PC-3 (cell line): ENCODE measurements around the gene PTGES2. TPM values are rescaled to one million over a fixed set of nuclear protein-coding genes. Genes with fewer than 3 reads are reported as not detected.
"Not testable (repeated sequence)": the region's sequence is repeated elsewhere in the genome, so short reads cannot be mapped to it uniquely, and the experiment has no call there.

Source experiments
- ATAC-seq: fragments of 200-7000 bp; cut with Tn5 transposase; 2 replicates; pipeline ENCODE4 v1.9.1; 2020; ENCODE audit warnings: mild to moderate bottlenecking, moderate library complexity
- BruUV-seq: library from RNA; stranded (reverse); fragments of 400-500 nt; replicated peaks from 2 replicates; lab custom pipeline; 2021; lab: Mats Ljungman, UMichigan
- CTCF ChIA-PET: fragments of 300-600 bp; sonication (Branson Sonifier 250); formaldehyde crosslinking; loops from one replicate; lab custom pipeline; 2022; ENCODE audit warnings: antibody characterized with exemption; lab: Charles Lee
- POLR2A ChIA-PET: fragments of 300-600 bp; sonication (Branson Sonifier 250); formaldehyde crosslinking; loops from one replicate; lab custom pipeline; 2022; ENCODE audit warnings: antibody characterized with exemption; ENCODE audit not compliant: unreplicated experiment; lab: Charles Lee
- DNase-seq: peaks from one replicate; pipeline ENCODE4 v3.0.0-alpha.2; 2015
- H2AFZ ChIP-seq: fragments of 300-600 bp; sonication (generic); 2 replicates; pipeline ENCODE4 v1.6.0; 2016; ENCODE audit warnings: antibody characterized with exemption, low read length
- H3F3A ChIP-seq: fragments of 300-600 bp; sonication (generic); one replicate; pipeline ENCODE4 v1.6.0; 2017; ENCODE audit warnings: antibody characterized with exemption, low read length, control low read depth, mild to moderate bottlenecking; ENCODE audit not compliant: unreplicated experiment
- H3K27ac ChIP-seq: fragments of 300-600 bp; sonication (generic); 2 replicates; pipeline ENCODE4 v1.5.1; 2016; ENCODE audit warnings: mild to moderate bottlenecking, low read length
- H3K27me3 ChIP-seq: fragments of 300-600 bp; sonication (generic); 2 replicates; pipeline ENCODE4 v1.6.1; 2016; ENCODE audit warnings: low read length, mixed read lengths
- H3K36me3 ChIP-seq: fragments of 300-600 bp; sonication (generic); 2 replicates; pipeline ENCODE4 v1.6.1; 2016; ENCODE audit warnings: low read depth, mixed run types, low read length, mixed read lengths
- H3K4me1 ChIP-seq: fragments of 300-600 bp; sonication (generic); 2 replicates; pipeline ENCODE4 v1.5.1; 2016; ENCODE audit warnings: low read length; ENCODE audit not compliant: insufficient read depth
- H3K4me2 ChIP-seq: fragments of 300-600 bp; sonication (generic); 2 replicates; pipeline ENCODE4 v1.6.0; 2016; ENCODE audit warnings: low read length
- H3K4me3 ChIP-seq: fragments of 300-600 bp; sonication (generic); 2 replicates; pipeline ENCODE4 v1.5.1; 2016; ENCODE audit warnings: mild to moderate bottlenecking, low read length, mixed read lengths
- H3K79me2 ChIP-seq: fragments of 300-600 bp; sonication (generic); 2 replicates; pipeline ENCODE4 v1.6.1; 2017; ENCODE audit warnings: low read length, mixed read lengths
- H3K9ac ChIP-seq: fragments of 300-600 bp; sonication (generic); 2 replicates; pipeline ENCODE4 v1.6.0; 2016; ENCODE audit warnings: mild to moderate bottlenecking, low read length
- H3K9me2 ChIP-seq: fragments of 300-600 bp; sonication (generic); replicated peaks from 2 replicates; pipeline ENCODE4 v1.6.1; 2016; ENCODE audit warnings: mixed run types, low read length, mixed read lengths
- H3K9me3 ChIP-seq: fragments of 300-600 bp; sonication (generic); 2 replicates; pipeline ENCODE4 v1.6.1; 2016; ENCODE audit warnings: low read length, mixed read lengths
- H4K20me1 ChIP-seq: fragments of 300-600 bp; sonication (generic); 2 replicates; pipeline ENCODE4 v1.6.1; 2016; ENCODE audit warnings: low read length, mixed read lengths
- EZH2 ChIP-seq: fragments of 300-600 bp; sonication (generic); IDR thresholded peaks from one replicate; pipeline ENCODE4 v1.6.1; 2017; ENCODE audit warnings: antibody characterized with exemption, mild to moderate bottlenecking, low read length; ENCODE audit not compliant: unreplicated experiment
- EZH2phosphoT487 ChIP-seq: fragments of 300-600 bp; sonication (generic); IDR thresholded peaks from 2 replicates; pipeline ENCODE4 v1.6.1; 2018; ENCODE audit warnings: mild to moderate bottlenecking, antibody characterized with exemption, low read length, borderline replicate concordance
- intact Hi-C: fragments of 100-400 bp; cut with micrococcal nuclease; formaldehyde crosslinking; loops from 2 replicates; pipeline ENCODE4 v1.9.0; 2023
- total RNA-seq: library from RNA; depleted of rRNA; stranded (reverse); fragments of >200 nt; gene quantifications from 2 replicates; pipeline ENCODE4 v1.2.3, GENCODE V29; 2014
- TF ChIP-seq, protein P1 (sequence below): fragments of 300-600 bp; sonication (generic); conservative IDR thresholded peaks from 2 replicates; pipeline ENCODE4 v1.5.1; 2017; ENCODE audit warnings: antibody characterized with exemption, low read depth, mild to moderate bottlenecking, low read length

Gene PTGES2
- total RNA-seq, 1 experiment from 2014 or later, result 258 TPM

DNA sequence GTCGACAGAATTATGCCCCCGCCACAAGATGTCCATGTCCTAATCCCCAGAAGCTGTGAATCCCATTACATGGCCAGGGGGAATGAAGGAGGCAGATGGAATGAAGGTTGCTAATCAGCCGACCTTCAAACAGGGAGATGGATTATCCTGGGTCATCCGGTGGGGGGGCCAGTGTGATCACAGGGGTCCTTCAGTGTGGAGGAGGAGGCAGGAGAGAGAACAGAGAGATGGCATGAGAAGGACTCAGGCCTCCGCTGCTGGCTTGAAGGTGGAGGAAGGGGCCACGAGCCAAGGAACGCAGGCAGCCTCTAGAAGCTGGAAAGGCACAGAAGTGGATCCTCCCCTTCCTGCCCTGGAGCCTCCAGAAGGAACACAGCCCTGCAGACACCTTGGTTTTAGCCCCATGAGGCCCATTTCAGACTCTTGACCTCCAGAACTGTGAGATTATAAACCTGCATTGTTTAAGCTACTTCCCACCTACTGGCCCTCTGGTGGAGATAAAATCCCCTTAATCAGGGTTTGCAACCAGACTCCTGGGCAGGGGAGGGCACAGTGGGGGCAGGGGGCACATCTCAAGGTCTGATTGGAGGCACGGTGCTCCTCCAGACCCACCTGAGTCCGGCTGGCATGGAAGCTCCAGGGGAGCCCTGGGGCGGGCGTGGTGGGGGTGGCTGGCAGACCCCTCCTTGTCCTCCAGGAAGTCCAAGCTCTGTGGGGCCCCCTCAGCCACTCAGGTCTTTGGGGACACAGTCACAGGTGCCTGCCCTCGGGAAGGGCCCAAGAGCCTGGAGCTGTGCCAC lies 13.8 kb downstream of the PTGES2 start:
- no peaks in the 10 kb centered on the region for H3K9me2 ChIP-seq
- no peak overlapping the region for H3K9ac ChIP-seq
- H3K9me3 ChIP-seq, result no peaks in the 10 kb centered on the region
- no peaks in the 10 kb centered on the region for H3F3A ChIP-seq
- TF ChIP-seq EZH2phosphoT487, result no peak
- TF ChIP-seq EZH2, result no peak
- TF ChIP-seq, protein P1, sequence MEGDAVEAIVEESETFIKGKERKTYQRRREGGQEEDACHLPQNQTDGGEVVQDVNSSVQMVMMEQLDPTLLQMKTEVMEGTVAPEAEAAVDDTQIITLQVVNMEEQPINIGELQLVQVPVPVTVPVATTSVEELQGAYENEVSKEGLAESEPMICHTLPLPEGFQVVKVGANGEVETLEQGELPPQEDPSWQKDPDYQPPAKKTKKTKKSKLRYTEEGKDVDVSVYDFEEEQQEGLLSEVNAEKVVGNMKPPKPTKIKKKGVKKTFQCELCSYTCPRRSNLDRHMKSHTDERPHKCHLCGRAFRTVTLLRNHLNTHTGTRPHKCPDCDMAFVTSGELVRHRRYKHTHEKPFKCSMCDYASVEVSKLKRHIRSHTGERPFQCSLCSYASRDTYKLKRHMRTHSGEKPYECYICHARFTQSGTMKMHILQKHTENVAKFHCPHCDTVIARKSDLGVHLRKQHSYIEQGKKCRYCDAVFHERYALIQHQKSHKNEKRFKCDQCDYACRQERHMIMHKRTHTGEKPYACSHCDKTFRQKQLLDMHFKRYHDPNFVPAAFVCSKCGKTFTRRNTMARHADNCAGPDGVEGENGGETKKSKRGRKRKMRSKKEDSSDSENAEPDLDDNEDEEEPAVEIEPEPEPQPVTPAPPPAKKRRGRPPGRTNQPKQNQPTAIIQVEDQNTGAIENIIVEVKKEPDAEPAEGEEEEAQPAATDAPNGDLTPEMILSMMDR, result no peak
- peaks cover 3% of the 10 kb centered on the region; the same call in 1 of the 2 replicates for H3K36me3 ChIP-seq
- peaks cover 6% of the 10 kb centered on the region for H3K4me1 ChIP-seq
- ChIA-PET POLR2A (interaction anchor here (0.6 kb wide), 1 partner anchor 22 kb away, joined by 7 read pairs; no protein-coding TSS in a partner anchor), CTCF (no interaction called here)
- no peaks in the 10 kb centered on the region for H4K20me1 ChIP-seq
- H3K27ac ChIP-seq, result no peak overlapping the region
- BruUV-seq, result no TSS peak
- no peak overlapping the region for H3K4me2 ChIP-seq
- H3K79me2 ChIP-seq, result no peaks in the 10 kb centered on the region
- H2AFZ ChIP-seq, result no peak overlapping the region
- DNase-seq (no peak), ATAC-seq (no peak)
- no peaks in the 10 kb centered on the region for H3K27me3 ChIP-seq
- intact Hi-C loops, result no loop called here
- H3K4me3 ChIP-seq, result no peak overlapping the region

DNA sequence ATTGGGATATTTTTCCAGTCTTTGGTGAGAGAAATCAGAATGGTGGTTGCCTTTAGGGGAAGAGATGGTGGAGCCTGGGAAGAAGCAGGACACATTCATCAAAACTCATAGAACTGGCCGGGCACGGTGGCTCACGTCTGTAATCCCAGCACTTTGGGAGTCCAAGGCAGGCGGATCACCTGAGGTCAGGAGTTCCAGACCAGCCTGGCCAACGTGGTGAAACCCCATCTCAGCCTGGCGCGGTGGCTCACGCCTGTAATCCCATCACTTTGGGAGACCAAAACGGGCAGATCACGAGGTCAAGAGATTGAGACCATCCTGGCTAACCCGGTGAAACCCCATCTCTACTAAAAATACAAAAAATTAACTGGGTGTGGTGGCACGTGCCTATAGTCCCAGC lies 15.8 kb downstream of the PTGES2 start:
- H3K9me3 ChIP-seq, H3K9ac ChIP-seq, H3K4me2 ChIP-seq, H3K27ac ChIP-seq, POLR2A ChIA-PET, H2AFZ ChIP-seq, H3K79me2 ChIP-seq, BruUV-seq, H4K20me1 ChIP-seq, H3K36me3 ChIP-seq, H3K9me2 ChIP-seq, H3K27me3 ChIP-seq, H3F3A ChIP-seq, ATAC-seq, intact Hi-C loops, CTCF ChIA-PET, H3K4me1 ChIP-seq, H3K4me3 ChIP-seq, DNase-seq: not testable (repeated sequence)

DNA sequence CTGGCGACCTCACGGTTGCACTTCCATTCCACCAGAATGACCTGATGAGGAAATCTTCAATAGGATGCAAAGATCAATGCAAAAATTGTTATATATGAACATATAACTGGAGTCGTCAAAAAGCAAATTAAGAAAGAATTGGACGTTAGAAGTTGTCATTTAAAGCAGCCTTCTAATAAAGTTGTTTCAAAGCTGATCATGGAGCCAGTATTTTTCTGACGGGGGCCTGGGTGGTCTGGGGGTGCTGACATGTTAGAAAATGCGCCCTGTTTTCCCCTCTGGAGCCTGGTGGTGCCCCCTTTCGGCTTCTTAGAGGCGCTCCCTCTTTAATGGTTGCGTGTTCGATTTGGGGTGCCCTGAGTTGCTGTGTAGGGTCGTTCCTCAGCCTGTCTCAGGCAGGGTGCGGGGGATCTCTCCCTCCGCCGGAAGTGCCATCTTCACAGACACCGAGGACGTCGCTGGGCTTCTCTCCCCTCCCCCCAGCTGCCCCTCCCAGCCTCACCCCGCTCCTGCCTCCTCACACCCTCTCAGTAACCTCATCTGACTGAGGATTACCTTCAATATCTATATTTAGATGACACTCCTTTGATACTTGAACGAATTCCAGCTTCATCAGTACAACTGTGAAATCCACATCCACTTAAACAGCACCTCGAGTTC lies 18.3 kb downstream of the PTGES2 start:
- no peaks in the 10 kb centered on the region for H3F3A ChIP-seq
- CTCF ChIA-PET, result no interaction called here
- intact Hi-C loops, result no loop called here
- H3K79me2 ChIP-seq, result no peaks in the 10 kb centered on the region
- H2AFZ ChIP-seq, result no peak overlapping the region
- no peaks in the 10 kb centered on the region for H4K20me1 ChIP-seq
- H3K36me3 ChIP-seq, result peaks cover 9% of the 10 kb centered on the region; the same call in 1 of the 2 replicates
- H3K4me2 ChIP-seq, result no peak overlapping the region
- H3K4me1 ChIP-seq, result no peaks in the 10 kb centered on the region
- DNase-seq (no peak), ATAC-seq (no peak)
- no peaks in the 10 kb centered on the region for H3K9me3 ChIP-seq
- no TSS peak for BruUV-seq
- no peaks in the 10 kb centered on the region for H3K9me2 ChIP-seq
- POLR2A ChIA-PET, result no interaction called here
- TF ChIP-seq, protein P1, result no peak
- TF ChIP-seq EZH2, result no peak
- TF ChIP-seq EZH2phosphoT487, result no peak
- no peak overlapping the region for H3K9ac ChIP-seq
- no peak overlapping the region for H3K4me3 ChIP-seq
- H3K27me3 ChIP-seq, result no peaks in the 10 kb centered on the region
- H3K27ac ChIP-seq, result no peak overlapping the region
